GM12878 (cell line): ENCODE measurements around the gene AMT. TPM values are rescaled to one million over a fixed set of nuclear protein-coding genes. Genes with fewer than 3 reads are reported as not detected.

ENCODE experiments used
- GATAD2B ChIP-seq: fragments of 450-650 bp; conservative IDR thresholded peaks from 2 replicates; pipeline ENCODE4 v1.6.1; 2017; ENCODE audit warnings: low read depth, mild to moderate bottlenecking, moderate library complexity
- KLF5 ChIP-seq: fragments of 450-650 bp; IDR thresholded peaks from 2 replicates; pipeline ENCODE4 v1.6.1; 2014; ENCODE audit warnings: mild to moderate bottlenecking; ENCODE audit not compliant: partially characterized antibody
- MTA3 ChIP-seq: IDR thresholded peaks from 2 replicates; pipeline ENCODE4 v1.6.1; 2012; ENCODE audit warnings: low read length, inconsistent platforms, borderline replicate concordance
- PML ChIP-seq: IDR thresholded peaks from 2 replicates; pipeline ENCODE4 v1.6.1; 2012; ENCODE audit warnings: low read length, inconsistent platforms
- POU2F2 ChIP-seq: IDR thresholded peaks from 3 replicates; pipeline ENCODE4 v1.6.1; 2011; ENCODE audit warnings: low read depth, mild to moderate bottlenecking, low read length, borderline replicate concordance
- RCOR1 ChIP-seq: conservative IDR thresholded peaks from 2 replicates; pipeline ENCODE4 v1.6.1; 2012; ENCODE audit warnings: low read depth, low read length, improper control_type of control experiment
- SMARCA5 ChIP-seq: fragments of 450-650 bp; IDR thresholded peaks from 2 replicates; pipeline ENCODE4 v1.6.1; 2017; ENCODE audit warnings: mild to moderate bottlenecking
- SPI1 ChIP-seq: IDR thresholded peaks from 2 replicates; pipeline ENCODE4 v1.6.1; 2011; ENCODE audit warnings: low read depth, mild to moderate bottlenecking, low read length, moderate library complexity, borderline replicate concordance; ENCODE audit not compliant: insufficient read depth
- SUPT20H ChIP-seq: IDR thresholded peaks from 2 replicates; pipeline ENCODE4 v1.6.1; 2011; ENCODE audit warnings: low read depth, mild to moderate bottlenecking, low read length, moderate library complexity, borderline replicate concordance; ENCODE audit not compliant: control insufficient read depth
- TAF1 ChIP-seq: IDR thresholded peaks from 2 replicates; pipeline ENCODE4 v1.6.1; 2011; ENCODE audit warnings: mild to moderate bottlenecking, low read depth, low read length, borderline replicate concordance
- polyA plus RNA-seq, 11 experiments: library from polyadenylated mRNA; depleted of rRNA in 4 of 11; unstranded in 6 of 11; stranded (reverse) in 5 of 11; fragments of >200 nt; fragmentation: Nextera tagmentation in 4 of 11; fragmentation: Illumina TruSeq in 1 of 11; extraction: Ambion mirVana in 4 of 11; extraction: Trizol in 1 of 11; gene quantifications; 1 replicate in 1 of 11; 2 replicates in 10 of 11; pipeline versions ENCODE4 v1.2.1 to v1.2.3, GENCODE V29; 2011 to 2016; ENCODE audit warnings: inconsistent platforms in 2 of 11, missing spikeins in 2 of 11, low read depth in 1 of 11
- total RNA-seq, 4 experiments: library from RNA; depleted of rRNA in 3 of 4; stranded (reverse); fragments of >200 nt in 3 of 4; fragmentation: Illumina TruSeq in 1 of 4; extraction: Trizol in 1 of 4; gene quantifications; 2 replicates each; pipeline versions ENCODE4 v1.2.1 to v1.2.3, GENCODE V29; 2013 to 2021
- TF ChIP-seq, protein P1 (sequence below): fragments of 450-650 bp; formaldehyde crosslinking; IDR thresholded peaks from 2 replicates; pipeline ENCODE4 v1.5.0; 2022; ENCODE audit warnings: mild to moderate bottlenecking, missing genetic modification characterization
- TF ChIP-seq, protein P2 (sequence below): fragments of 150-350 bp; IDR thresholded peaks from 2 replicates; pipeline ENCODE4 v1.6.1; 2016; ENCODE audit warnings: low read depth, low read length
- TF ChIP-seq, protein P3 (sequence below): IDR thresholded peaks from 2 replicates; pipeline ENCODE4 v1.6.1; 2011; ENCODE audit warnings: borderline replicate concordance, low read depth, mild to moderate bottlenecking, moderate library complexity, mixed read lengths, low read length; ENCODE audit not compliant: insufficient read depth; ENCODE audit errors: extremely low read length
- TF ChIP-seq, protein P4 (sequence below): IDR thresholded peaks from 2 replicates; pipeline ENCODE4 v1.6.1; 2012; ENCODE audit warnings: low read depth, low read length, improper control_type of control experiment
- TF ChIP-seq, protein P5 (sequence below): fragments of 450-650 bp; conservative IDR thresholded peaks from 2 replicates; pipeline ENCODE4 v1.6.1; 2017; ENCODE audit warnings: mild to moderate bottlenecking, moderate library complexity

AMT gene
- total and polyA plus RNA-seq, 10 of the 15 experiments (the other 5 are each of a cell fraction or from before 2014, with no cell fraction given): 0.45 to 7.2 (median 2.6) TPM

DNA sequence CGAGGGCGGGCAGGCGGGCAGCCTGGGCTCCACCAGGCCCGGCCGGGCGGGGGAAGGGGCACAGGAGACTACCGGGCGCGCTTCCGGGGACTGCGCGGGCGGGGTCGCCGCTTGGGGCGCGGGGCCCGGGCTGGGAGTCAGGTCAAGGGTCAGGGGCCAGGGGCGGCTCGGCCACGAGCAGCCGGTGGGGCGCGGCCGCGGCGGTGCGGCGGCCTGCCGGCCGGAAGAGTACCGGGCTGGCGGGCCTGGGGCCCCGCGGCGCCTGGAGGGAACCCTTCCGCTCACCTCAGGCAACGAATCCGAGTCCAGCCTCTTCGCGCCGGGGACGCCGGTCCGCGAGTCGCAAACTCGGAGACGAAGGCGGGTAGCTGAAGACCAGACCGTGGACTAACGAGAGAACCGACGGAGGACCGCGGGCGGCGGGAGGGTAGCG is 10.7 kb downstream of the AMT start (continued):
- TF ChIP-seq, protein P1, sequence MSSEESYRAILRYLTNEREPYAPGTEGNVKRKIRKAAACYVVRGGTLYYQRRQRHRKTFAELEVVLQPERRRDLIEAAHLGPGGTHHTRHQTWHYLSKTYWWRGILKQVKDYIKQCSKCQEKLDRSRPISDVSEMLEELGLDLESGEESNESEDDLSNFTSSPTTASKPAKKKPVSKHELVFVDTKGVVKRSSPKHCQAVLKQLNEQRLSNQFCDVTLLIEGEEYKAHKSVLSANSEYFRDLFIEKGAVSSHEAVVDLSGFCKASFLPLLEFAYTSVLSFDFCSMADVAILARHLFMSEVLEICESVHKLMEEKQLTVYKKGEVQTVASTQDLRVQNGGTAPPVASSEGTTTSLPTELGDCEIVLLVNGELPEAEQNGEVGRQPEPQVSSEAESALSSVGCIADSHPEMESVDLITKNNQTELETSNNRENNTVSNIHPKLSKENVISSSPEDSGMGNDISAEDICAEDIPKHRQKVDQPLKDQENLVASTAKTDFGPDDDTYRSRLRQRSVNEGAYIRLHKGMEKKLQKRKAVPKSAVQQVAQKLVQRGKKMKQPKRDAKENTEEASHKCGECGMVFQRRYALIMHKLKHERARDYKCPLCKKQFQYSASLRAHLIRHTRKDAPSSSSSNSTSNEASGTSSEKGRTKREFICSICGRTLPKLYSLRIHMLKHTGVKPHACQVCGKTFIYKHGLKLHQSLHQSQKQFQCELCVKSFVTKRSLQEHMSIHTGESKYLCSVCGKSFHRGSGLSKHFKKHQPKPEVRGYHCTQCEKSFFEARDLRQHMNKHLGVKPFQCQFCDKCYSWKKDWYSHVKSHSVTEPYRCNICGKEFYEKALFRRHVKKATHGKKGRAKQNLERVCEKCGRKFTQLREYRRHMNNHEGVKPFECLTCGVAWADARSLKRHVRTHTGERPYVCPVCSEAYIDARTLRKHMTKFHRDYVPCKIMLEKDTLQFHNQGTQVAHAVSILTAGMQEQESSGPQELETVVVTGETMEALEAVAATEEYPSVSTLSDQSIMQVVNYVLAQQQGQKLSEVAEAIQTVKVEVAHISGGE (CRISPR knock-in tag): no peak
- peak; percentile 37 for TF ChIP-seq KLF5
- TF ChIP-seq, protein P2, sequence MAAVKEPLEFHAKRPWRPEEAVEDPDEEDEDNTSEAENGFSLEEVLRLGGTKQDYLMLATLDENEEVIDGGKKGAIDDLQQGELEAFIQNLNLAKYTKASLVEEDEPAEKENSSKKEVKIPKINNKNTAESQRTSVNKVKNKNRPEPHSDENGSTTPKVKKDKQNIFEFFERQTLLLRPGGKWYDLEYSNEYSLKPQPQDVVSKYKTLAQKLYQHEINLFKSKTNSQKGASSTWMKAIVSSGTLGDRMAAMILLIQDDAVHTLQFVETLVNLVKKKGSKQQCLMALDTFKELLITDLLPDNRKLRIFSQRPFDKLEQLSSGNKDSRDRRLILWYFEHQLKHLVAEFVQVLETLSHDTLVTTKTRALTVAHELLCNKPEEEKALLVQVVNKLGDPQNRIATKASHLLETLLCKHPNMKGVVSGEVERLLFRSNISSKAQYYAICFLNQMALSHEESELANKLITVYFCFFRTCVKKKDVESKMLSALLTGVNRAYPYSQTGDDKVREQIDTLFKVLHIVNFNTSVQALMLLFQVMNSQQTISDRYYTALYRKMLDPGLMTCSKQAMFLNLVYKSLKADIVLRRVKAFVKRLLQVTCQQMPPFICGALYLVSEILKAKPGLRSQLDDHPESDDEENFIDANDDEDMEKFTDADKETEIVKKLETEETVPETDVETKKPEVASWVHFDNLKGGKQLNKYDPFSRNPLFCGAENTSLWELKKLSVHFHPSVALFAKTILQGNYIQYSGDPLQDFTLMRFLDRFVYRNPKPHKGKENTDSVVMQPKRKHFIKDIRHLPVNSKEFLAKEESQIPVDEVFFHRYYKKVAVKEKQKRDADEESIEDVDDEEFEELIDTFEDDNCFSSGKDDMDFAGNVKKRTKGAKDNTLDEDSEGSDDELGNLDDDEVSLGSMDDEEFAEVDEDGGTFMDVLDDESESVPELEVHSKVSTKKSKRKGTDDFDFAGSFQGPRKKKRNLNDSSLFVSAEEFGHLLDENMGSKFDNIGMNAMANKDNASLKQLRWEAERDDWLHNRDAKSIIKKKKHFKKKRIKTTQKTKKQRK: no peak
- TF ChIP-seq TAF1: peak; percentile 27; the same call in 1 of the 2 replicates
- TF ChIP-seq POU2F2: no peak
- no peak for TF ChIP-seq MTA3
- TF ChIP-seq SMARCA5: peak; percentile 86; the same call in 1 of the 2 replicates
- TF ChIP-seq GATAD2B: peak; percentile 95
- 0 out of 2 replicates have a peak, but pooled peaks have one; percentile 0 for TF ChIP-seq PML
- TF ChIP-seq, protein P3, sequence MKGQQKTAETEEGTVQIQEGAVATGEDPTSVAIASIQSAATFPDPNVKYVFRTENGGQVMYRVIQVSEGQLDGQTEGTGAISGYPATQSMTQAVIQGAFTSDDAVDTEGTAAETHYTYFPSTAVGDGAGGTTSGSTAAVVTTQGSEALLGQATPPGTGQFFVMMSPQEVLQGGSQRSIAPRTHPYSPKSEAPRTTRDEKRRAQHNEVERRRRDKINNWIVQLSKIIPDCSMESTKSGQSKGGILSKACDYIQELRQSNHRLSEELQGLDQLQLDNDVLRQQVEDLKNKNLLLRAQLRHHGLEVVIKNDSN: no peak
- TF ChIP-seq, protein P4, sequence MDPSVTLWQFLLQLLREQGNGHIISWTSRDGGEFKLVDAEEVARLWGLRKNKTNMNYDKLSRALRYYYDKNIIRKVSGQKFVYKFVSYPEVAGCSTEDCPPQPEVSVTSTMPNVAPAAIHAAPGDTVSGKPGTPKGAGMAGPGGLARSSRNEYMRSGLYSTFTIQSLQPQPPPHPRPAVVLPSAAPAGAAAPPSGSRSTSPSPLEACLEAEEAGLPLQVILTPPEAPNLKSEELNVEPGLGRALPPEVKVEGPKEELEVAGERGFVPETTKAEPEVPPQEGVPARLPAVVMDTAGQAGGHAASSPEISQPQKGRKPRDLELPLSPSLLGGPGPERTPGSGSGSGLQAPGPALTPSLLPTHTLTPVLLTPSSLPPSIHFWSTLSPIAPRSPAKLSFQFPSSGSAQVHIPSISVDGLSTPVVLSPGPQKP: 0 out of 2 replicates have a peak, but pooled peaks have one; percentile 49
- no peak for TF ChIP-seq RCOR1
- no peak for TF ChIP-seq SPI1
- no peak for TF ChIP-seq SUPT20H
- TF ChIP-seq, protein P5, sequence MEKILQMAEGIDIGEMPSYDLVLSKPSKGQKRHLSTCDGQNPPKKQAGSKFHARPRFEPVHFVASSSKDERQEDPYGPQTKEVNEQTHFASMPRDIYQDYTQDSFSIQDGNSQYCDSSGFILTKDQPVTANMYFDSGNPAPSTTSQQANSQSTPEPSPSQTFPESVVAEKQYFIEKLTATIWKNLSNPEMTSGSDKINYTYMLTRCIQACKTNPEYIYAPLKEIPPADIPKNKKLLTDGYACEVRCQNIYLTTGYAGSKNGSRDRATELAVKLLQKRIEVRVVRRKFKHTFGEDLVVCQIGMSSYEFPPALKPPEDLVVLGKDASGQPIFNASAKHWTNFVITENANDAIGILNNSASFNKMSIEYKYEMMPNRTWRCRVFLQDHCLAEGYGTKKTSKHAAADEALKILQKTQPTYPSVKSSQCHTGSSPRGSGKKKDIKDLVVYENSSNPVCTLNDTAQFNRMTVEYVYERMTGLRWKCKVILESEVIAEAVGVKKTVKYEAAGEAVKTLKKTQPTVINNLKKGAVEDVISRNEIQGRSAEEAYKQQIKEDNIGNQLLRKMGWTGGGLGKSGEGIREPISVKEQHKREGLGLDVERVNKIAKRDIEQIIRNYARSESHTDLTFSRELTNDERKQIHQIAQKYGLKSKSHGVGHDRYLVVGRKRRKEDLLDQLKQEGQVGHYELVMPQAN: peak; percentile 87
